GM12873 (cell line): ENCODE measurements around the gene ERC2.

Experiments used
- CTCF ChIP-seq: IDR thresholded peaks from 2 replicates; pipeline ENCODE4 v1.5.1; 2012; ENCODE audit warnings: low read depth, mild to moderate bottlenecking, moderate library complexity, low read length, control low read depth; ENCODE audit not compliant: insufficient read depth; ENCODE audit errors: missing control alignments

ERC2 gene

GRCh38 chr3:55507808-55508207 is 960.5 kb downstream of the ERC2 start:
- no peak for TF ChIP-seq CTCF

- TF ChIP-seq CTCF = no peak
These were observed 962.5 kb downstream of the ERC2 start for GRCh38 chr3:55505776-55506175.

- TF ChIP-seq CTCF = peak; percentile 36
These were observed 963.2 kb downstream of the ERC2 start for GRCh38 chr3:55505102-55505501.

- no peak for TF ChIP-seq CTCF
These were observed 966.4 kb downstream of the ERC2 start for GRCh38 chr3:55501905-55502304.

- no peak for TF ChIP-seq CTCF
These were observed 967.5 kb downstream of the ERC2 start for GRCh38 chr3:55500555-55501330.

GRCh38 chr3:55498520-55498919 is 969.7 kb downstream of the ERC2 start:
- no peak for TF ChIP-seq CTCF

GRCh38 chr3:55497250-55497649 is 971.0 kb downstream of the ERC2 start:
- no peak for TF ChIP-seq CTCF
